ENCODE data around the gene KRT73.

DNA sequence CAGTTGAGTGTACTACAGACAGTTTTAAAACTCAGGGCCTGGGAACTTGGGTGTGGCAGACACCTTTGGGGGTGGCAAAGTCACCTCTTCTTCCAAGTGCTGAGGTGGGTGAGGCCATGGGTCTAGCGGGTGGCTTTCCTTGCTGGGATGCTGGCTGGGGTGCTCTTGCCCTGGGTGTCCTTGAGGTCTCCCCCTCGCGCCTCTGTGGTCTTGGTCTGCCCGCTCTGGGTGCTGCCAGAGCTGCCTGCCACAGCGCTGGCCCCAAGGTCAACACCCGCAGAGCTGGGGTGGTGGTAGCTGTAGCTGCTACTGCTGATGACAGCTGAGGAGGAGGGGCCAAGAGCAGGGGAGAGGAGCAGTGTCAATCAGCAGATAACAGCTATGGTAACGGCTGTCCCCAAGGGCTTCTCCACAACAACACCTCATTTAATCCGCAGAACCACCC is 51.5 kb downstream of the KRT73 start:
- TF ChIP-seq, protein P1, sequence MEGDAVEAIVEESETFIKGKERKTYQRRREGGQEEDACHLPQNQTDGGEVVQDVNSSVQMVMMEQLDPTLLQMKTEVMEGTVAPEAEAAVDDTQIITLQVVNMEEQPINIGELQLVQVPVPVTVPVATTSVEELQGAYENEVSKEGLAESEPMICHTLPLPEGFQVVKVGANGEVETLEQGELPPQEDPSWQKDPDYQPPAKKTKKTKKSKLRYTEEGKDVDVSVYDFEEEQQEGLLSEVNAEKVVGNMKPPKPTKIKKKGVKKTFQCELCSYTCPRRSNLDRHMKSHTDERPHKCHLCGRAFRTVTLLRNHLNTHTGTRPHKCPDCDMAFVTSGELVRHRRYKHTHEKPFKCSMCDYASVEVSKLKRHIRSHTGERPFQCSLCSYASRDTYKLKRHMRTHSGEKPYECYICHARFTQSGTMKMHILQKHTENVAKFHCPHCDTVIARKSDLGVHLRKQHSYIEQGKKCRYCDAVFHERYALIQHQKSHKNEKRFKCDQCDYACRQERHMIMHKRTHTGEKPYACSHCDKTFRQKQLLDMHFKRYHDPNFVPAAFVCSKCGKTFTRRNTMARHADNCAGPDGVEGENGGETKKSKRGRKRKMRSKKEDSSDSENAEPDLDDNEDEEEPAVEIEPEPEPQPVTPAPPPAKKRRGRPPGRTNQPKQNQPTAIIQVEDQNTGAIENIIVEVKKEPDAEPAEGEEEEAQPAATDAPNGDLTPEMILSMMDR (IDR thresholded peaks at IDR 0.05) = no peak
- TF ChIP-seq MYBL2 (CRISPR knock-in tag; IDR thresholded peaks at IDR 0.05) = no peak
- TF ChIP-seq, protein P2, sequence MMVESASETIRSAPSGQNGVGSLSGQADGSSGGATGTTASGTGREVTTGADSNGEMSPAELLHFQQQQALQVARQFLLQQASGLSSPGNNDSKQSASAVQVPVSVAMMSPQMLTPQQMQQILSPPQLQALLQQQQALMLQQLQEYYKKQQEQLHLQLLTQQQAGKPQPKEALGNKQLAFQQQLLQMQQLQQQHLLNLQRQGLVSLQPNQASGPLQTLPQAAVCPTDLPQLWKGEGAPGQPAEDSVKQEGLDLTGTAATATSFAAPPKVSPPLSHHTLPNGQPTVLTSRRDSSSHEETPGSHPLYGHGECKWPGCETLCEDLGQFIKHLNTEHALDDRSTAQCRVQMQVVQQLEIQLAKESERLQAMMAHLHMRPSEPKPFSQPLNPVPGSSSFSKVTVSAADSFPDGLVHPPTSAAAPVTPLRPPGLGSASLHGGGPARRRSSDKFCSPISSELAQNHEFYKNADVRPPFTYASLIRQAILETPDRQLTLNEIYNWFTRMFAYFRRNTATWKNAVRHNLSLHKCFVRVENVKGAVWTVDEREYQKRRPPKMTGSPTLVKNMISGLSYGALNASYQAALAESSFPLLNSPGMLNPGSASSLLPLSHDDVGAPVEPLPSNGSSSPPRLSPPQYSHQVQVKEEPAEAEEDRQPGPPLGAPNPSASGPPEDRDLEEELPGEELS (CRISPR knock-in tag; IDR thresholded peaks at IDR 0.05) = no peak
